ENCODE results near the gene GAB4. TPM values are rescaled to one million over a fixed set of nuclear protein-coding genes. Genes with fewer than 3 reads are reported as not detected.
"Not testable (repeated sequence)": the region's sequence is repeated elsewhere in the genome, so short reads cannot be mapped to it uniquely, and the experiment has no call there.

Gene GAB4
- not detected for total RNA-seq

- POLR2A ChIA-PET: no interaction called here
- H3K36me3 Mint-ChIP-seq (ENCODE audit: low read depth): no peaks in the 10 kb centered on the region
- H3K9me3 Mint-ChIP-seq (ENCODE audit: low read depth): peaks cover 6% of the 10 kb centered on the region
- H3K27ac Mint-ChIP-seq: no peak within 1 kb of the TSS
- CTCF ChIA-PET: no interaction called here
- intact Hi-C loops (cut with DNase I, micrococcal nuclease): no loop called here
- no peak within 1 kb of the TSS for H3K4me3 Mint-ChIP-seq
- ATAC-seq: no peak
- H3K4me1 Mint-ChIP-seq: no peaks in the 10 kb centered on the region
- DNase-seq: no peak
- H3K27me3 Mint-ChIP-seq: peaks cover 49% of the 10 kb centered on the region
Observed at GRCh38 chr22:17007852-17008731, at the start of gene GAB4. Gene GAB4, minus strand, starts transcription at chr22:17008222. Its CDS starts 108 bp downstream, at chr22:17008114.

DNA sequence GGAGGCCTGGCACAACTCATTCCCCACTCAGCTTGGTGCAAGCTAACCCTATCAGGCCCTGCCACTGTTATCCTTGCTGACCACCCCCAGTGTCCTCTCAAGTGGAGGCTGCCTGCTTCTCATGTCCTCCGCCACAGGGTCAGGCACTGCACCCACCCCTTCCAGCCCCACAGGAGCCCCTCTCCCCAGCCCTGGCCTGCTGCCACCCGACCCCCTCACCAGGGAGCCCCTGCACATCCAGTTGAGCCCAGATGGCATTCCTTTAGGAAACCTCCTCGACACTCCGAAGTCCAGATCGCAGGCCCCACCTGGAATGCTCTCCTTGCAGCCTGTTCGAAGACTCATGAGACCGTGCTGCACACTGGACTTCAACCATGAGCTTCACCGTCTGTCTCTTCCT, 48.8 kb upstream of the GAB4 start:
- Mint-ChIP-seq H3K4me3 (no peak overlapping the region), H3K27me3 (no peaks in the 10 kb centered on the region), H3K27ac (no peak overlapping the region), H3K36me3 (ENCODE audit: low read depth) (no peaks in the 10 kb centered on the region), H3K9me3 (ENCODE audit: low read depth) (no peaks in the 10 kb centered on the region), H3K4me1 (no peaks in the 10 kb centered on the region)
- no peak for DNase-seq
- POLR2A ChIA-PET: no interaction called here
- CTCF ChIA-PET: interaction anchor here (0.9 to 1.3 kb wide), 2 partner anchors 124 to 206 kb away, joined by 3 to 4 read pairs; no protein-coding TSS in a partner anchor
- ATAC-seq: no peak
- intact Hi-C loops (cut with DNase I, micrococcal nuclease): no loop called here

DNA sequence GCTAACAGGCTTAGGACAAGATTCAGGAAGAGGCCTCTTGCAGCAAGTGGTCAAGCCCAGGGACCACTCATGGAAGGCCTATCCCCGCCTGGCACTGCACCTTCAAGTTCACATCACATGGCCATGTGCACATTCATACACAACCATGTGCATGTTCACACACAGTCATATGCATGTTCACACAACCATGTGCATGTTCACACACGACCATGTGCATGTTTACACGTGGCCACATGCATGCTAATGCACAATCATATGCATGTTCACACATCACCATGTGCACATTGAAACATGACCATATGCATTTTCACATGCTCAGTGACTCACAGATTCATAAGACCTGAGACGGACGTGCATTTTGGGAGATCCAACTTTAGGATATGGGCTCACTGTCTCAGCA, 48.0 kb upstream of the GAB4 start:
- H3K4me1 Mint-ChIP-seq: no peaks in the 10 kb centered on the region
- H3K9me3 Mint-ChIP-seq (ENCODE audit: low read depth): no peaks in the 10 kb centered on the region
- ChIA-PET CTCF (no interaction called here), POLR2A (no interaction called here)
- ATAC-seq (no peak), DNase-seq (no peak)
- H3K4me3 Mint-ChIP-seq: no peak overlapping the region
- no peaks in the 10 kb centered on the region for H3K27me3 Mint-ChIP-seq
- no peak overlapping the region for H3K27ac Mint-ChIP-seq
- no peaks in the 10 kb centered on the region for H3K36me3 Mint-ChIP-seq (ENCODE audit: low read depth)
- intact Hi-C loops (cut with DNase I, micrococcal nuclease): no loop called here

- Mint-ChIP-seq H3K9me3 (ENCODE audit: low read depth) (no peaks in the 10 kb centered on the region), H3K4me3 (no peak overlapping the region), H3K4me1 (peaks cover 10% of the 10 kb centered on the region), H3K36me3 (ENCODE audit: low read depth) (no peaks in the 10 kb centered on the region), H3K27me3 (no peaks in the 10 kb centered on the region), H3K27ac (no peak overlapping the region)
- intact Hi-C loops (cut with DNase I, micrococcal nuclease): no loop called here
- DNase-seq (no peak), ATAC-seq (no peak)
- POLR2A ChIA-PET: no interaction called here
- CTCF ChIA-PET: no interaction called here
Observed at GRCh38 chr22:17047656-17048055, 39.6 kb upstream of the GAB4 start.

- intact Hi-C loops (cut with DNase I, micrococcal nuclease): no loop called here
- Mint-ChIP-seq H3K36me3 (ENCODE audit: low read depth) (no peaks in the 10 kb centered on the region), H3K4me1 (peaks cover 10% of the 10 kb centered on the region), H3K9me3 (ENCODE audit: low read depth) (no peaks in the 10 kb centered on the region), H3K27ac (no peak overlapping the region), H3K4me3 (no peak overlapping the region), H3K27me3 (no peaks in the 10 kb centered on the region)
- no peak for DNase-seq
- POLR2A ChIA-PET: no interaction called here
- CTCF ChIA-PET: interaction anchor here (1.2 kb wide), 1 partner anchor 129 kb away, joined by 5 read pairs; no protein-coding TSS in a partner anchor
- no peak for ATAC-seq
Observed at GRCh38 chr22:17046566-17047348, 38.7 kb upstream of the GAB4 start.

- ChIA-PET POLR2A (no interaction called here), CTCF (interaction anchor here (0.8 to 1.1 kb wide), 2 partner anchors 15 to 19 kb away, joined by 3 read pairs; no protein-coding TSS in a partner anchor)
- Mint-ChIP-seq H3K4me1 (peaks cover 5% of the 10 kb centered on the region), H3K36me3 (ENCODE audit: low read depth) (no peaks in the 10 kb centered on the region), H3K4me3 (no peak overlapping the region), H3K27me3 (no peaks in the 10 kb centered on the region), H3K9me3 (ENCODE audit: low read depth) (no peaks in the 10 kb centered on the region), H3K27ac (no peak overlapping the region)
- no peak for DNase-seq
- no peak for ATAC-seq
- intact Hi-C loops (cut with DNase I, micrococcal nuclease): no loop called here
Observed at GRCh38 chr22:17043521-17043920, 35.5 kb upstream of the GAB4 start.

DNA sequence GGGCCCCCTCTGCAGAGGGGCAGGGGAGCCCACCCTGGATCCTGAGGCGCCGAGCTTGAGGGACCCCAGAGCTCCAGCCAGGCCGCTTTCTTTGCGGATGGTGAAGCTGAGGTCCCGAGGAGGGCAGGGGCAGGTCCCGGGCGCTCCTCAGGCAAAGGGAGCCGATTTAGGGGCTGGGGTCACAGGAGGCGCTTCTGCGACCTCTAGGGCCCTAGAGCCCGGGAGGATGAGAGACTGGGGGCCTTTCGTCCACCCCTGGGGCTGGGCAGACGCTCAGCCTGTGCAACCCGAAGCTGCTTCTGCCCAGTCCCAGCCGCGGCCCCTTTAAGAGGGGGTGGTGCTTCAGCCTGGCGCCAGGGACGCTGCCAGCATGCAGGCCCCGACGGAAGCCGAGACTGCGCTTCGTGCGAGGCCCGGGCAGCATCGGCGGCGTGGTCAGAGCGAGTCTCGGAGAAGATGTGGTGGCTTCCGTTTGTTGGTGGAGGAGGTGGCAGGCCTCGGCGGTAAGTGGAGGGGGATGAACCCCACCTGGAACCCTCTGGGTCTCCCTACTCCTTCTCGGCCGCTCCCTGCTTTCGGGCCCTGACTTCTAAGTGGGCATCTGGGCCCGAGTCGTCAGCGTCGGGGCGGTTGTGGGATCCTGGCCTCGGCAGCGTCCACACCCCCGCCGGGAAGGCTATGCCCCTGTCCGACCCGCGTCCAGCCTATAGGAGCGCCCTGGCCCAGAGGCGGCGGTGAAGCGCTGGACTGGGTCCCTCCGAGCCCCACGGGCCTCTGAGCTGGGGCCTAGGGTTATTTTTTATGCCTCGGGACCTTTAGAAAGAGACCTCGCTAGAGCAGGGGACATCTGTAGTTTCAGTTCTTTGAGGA, 29.1 kb upstream of the GAB4 start:
- H3K27ac Mint-ChIP-seq; H3K9me3 Mint-ChIP-seq (ENCODE audit: low read depth); CTCF ChIA-PET; POLR2A ChIA-PET; H3K27me3 Mint-ChIP-seq; H3K4me1 Mint-ChIP-seq; DNase-seq; intact Hi-C loops (cut with DNase I, micrococcal nuclease); H3K36me3 Mint-ChIP-seq (ENCODE audit: low read depth): not testable (repeated sequence)
- H3K4me3 Mint-ChIP-seq: peak overlapping the region; percentile 62
- peak; percentile 87 for ATAC-seq

- DNase-seq; CTCF ChIA-PET; POLR2A ChIA-PET; intact Hi-C loops (cut with DNase I, micrococcal nuclease); H3K9me3 Mint-ChIP-seq (ENCODE audit: low read depth); H3K36me3 Mint-ChIP-seq (ENCODE audit: low read depth); H3K27me3 Mint-ChIP-seq; H3K4me1 Mint-ChIP-seq: not testable (repeated sequence)
- peak; percentile 26 for ATAC-seq
- Mint-ChIP-seq H3K4me3 (peak overlapping the region; percentile 23), H3K27ac (peak overlapping the region; percentile 60)
Observed at GRCh38 chr22:17035976-17036841, 28.2 kb upstream of the GAB4 start.

- intact Hi-C loops (cut with DNase I, micrococcal nuclease): no loop called here
- Mint-ChIP-seq H3K4me3 (no peak overlapping the region), H3K9me3 (ENCODE audit: low read depth) (no peaks in the 10 kb centered on the region), H3K4me1 (peaks cover 4% of the 10 kb centered on the region), H3K36me3 (ENCODE audit: low read depth) (no peaks in the 10 kb centered on the region), H3K27me3 (peaks cover 9% of the 10 kb centered on the region), H3K27ac (no peak overlapping the region)
- ATAC-seq: no peak
- DNase-seq: no peak
- CTCF ChIA-PET: no interaction called here
- POLR2A ChIA-PET: no interaction called here
Observed at GRCh38 chr22:17035246-17035645, 27.2 kb upstream of the GAB4 start.

- DNase-seq; H3K36me3 Mint-ChIP-seq (ENCODE audit: low read depth); H3K9me3 Mint-ChIP-seq (ENCODE audit: low read depth); ATAC-seq; H3K4me1 Mint-ChIP-seq; H3K4me3 Mint-ChIP-seq; POLR2A ChIA-PET; H3K27ac Mint-ChIP-seq; H3K27me3 Mint-ChIP-seq; CTCF ChIA-PET; intact Hi-C loops (cut with DNase I, micrococcal nuclease): not testable (repeated sequence)
Observed at GRCh38 chr22:17034532-17034931, 26.5 kb upstream of the GAB4 start.

DNA sequence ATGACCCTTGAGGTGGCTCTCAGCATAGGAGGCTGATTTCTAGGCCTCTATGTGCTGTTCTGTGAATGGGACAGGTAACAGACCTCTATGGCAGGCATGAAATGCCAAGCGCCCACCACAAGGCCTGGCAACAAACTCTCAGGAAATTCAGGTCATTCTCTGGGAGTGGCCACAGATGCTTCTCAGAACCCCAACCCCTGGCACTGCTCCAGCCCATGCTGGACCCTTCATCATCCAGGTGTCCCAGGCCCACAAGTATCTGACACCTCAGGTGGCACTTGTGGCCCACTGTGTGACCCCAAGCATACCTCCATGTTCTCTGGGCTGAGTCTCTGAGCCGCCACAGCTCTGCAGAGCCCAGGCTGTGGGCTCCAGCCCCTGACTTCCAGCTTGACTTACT, 24.3 kb upstream of the GAB4 start:
- H3K27ac Mint-ChIP-seq; H3K36me3 Mint-ChIP-seq (ENCODE audit: low read depth); DNase-seq; ATAC-seq; intact Hi-C loops (cut with DNase I, micrococcal nuclease); H3K4me3 Mint-ChIP-seq; POLR2A ChIA-PET; H3K4me1 Mint-ChIP-seq; CTCF ChIA-PET; H3K9me3 Mint-ChIP-seq (ENCODE audit: low read depth): not testable (repeated sequence)
- H3K27me3 Mint-ChIP-seq: peaks cover 15% of the 10 kb centered on the region
